GM11168 (cell line): Measurements from ENCODE around the gene DNHD1.

Source experiments
- in situ Hi-C: fragments of 300-500 bp; cut with MboI; formaldehyde crosslinking; loops from one replicate; pipeline ENCODE4 v1.12.0; 2022; ENCODE audit warnings: low sequenced_read_pairs; ENCODE audit not compliant: unreplicated experiment

DNHD1 gene

DNA sequence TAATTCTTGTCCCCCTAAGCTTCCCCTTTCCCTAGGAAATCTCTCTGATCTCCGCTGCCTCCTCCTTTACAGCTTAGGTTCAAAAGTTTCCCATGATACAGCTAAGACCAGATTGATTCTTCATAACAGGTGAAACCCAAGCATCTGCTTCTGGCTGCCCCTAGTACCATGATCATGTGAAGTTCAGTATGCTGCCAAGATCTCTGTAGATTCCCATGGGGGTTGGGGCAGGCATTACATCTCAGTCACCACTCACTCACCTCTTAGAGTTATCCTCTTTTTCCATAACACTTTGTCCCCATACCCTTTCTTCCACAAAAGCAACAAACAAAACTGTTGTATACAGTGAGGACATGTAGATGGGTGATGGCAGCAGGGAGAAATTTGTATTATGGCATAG, 62.3 kb downstream of the DNHD1 start:
- in situ Hi-C loops: no loop called here

DNA sequence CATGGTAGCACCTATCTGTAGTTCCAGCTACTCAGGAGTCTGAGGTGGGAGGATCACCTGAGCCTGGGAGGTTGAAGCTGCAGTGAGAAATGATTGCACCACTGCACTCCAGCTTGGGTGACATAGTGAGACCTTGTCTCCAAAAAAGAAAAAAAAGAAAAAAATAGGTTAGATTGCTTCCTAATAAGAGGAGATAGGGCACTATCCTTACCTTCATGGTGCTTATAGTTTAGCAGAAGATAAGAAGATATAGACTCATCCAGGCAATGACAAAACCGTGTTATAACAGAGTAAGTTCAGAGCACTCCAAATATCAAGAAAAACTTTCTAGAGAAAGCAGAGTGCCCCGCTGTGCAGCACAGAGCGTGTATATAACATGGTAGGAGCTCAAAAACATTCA, 64.2 kb downstream of the DNHD1 start:
- in situ Hi-C loops: no loop called here

- in situ Hi-C loops: no loop called here
These were observed 66.1 kb downstream of the DNHD1 start for GRCh38 chr11:6563121-6563619.

GRCh38 chr11:6563667-6564066, 66.6 kb downstream of the DNHD1 start:
- in situ Hi-C loops: no loop called here

GRCh38 chr11:6565325-6565724, 68.2 kb downstream of the DNHD1 start:
- in situ Hi-C loops: no loop called here

DNA sequence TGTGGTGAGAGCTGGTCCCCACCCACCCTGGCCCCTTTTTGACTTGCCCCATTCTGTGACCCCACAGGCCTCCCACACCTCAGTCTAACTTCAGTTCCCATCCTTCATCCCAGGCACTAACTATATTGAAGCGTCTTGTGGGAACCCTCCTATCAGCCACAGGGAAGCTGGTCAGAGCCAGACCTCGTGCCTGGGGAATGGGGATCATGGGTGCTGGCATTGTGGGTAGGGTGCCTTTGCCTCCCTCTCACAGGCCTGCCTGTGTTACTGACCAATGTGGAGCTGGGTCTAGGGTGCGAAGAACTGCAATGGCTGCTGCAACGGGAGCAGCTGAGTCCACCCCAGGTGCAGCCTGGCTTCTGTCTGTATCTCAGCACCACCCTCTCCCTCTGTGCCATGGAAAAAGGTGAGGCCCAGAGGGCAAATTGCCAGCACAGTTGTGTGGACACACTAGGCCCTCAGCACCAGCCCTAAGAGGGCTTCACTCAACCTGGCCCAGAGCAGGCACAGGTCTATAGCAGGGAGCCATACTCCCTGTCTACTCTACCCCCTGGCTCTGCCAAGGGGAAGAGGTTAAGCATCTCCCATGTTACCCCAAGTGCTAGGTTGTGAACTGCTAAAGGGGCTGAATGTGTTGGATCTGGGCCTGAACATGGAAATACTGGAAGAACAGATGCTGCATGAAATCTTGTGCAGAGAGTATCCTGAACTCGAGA, 69.1 kb downstream of the DNHD1 start:
- in situ Hi-C loops: no loop called here

DNA sequence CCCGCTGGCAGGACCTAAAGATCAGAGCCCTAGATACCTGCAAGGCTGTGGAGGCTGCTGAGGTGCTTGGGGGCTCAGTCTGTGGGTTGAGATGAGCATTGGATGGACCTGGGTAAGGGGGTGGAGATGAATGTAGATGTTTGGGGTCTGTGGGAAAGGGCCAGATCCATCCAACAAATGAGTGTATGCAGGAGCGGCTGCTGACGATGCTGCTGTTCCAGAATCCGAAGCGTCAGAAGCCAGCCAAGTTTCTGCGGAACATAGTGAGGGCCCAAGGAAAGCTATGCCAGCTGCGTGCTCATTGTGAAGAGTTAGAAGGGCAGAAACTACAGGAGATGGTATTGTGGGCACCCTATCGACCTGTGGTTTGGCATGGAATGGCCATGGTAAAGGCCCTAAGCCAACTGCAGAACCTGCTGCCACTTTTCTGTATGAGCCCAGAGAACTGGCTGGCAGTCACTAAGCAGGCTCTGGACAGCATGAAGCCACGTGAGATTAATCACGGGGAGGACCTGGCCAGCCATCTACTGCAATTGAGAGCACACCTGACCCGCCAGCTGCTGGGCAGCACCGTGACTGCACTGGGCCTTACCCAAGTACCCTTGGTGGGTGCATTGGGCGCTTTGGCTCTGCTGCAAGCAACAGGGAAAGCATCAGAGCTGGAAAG, 69.8 kb downstream of the DNHD1 start:
- in situ Hi-C loops: no loop called here

- in situ Hi-C loops: no loop called here
These were observed 70.3 kb downstream of the DNHD1 start for GRCh38 chr11:6567371-6567745.

GRCh38 chr11:6568191-6568918, 71.3 kb downstream of the DNHD1 start:
- in situ Hi-C loops: no loop called here

DNA sequence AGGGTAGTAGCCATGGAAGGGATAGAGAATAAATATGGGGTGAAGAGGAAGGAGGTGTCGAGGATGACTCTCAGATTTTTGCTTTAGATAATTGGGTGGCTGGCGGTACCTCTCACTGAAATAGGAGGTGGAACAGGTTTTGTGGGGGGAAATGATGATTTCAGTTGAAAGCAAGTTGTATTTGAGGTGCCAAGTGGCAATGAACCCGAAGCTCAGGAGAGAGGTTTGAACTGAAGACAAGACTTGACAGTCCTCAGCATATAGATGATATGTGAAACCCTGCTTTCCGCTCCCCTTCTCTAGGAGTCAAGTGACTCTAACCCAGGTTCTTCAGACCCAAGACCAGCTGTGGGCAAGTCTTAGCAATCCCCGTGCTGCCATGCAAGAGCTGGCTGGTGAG, 72.6 kb downstream of the DNHD1 start:
- in situ Hi-C loops: no loop called here

GRCh38 chr11:6570691-6571427, 73.8 kb downstream of the DNHD1 start:
- in situ Hi-C loops: no loop called here

GRCh38 chr11:6571434-6572008, 74.4 kb downstream of the DNHD1 start:
- in situ Hi-C loops: no loop called here

GRCh38 chr11:6572215-6572614, 75.1 kb downstream of the DNHD1 start:
- in situ Hi-C loops: no loop called here

DNA sequence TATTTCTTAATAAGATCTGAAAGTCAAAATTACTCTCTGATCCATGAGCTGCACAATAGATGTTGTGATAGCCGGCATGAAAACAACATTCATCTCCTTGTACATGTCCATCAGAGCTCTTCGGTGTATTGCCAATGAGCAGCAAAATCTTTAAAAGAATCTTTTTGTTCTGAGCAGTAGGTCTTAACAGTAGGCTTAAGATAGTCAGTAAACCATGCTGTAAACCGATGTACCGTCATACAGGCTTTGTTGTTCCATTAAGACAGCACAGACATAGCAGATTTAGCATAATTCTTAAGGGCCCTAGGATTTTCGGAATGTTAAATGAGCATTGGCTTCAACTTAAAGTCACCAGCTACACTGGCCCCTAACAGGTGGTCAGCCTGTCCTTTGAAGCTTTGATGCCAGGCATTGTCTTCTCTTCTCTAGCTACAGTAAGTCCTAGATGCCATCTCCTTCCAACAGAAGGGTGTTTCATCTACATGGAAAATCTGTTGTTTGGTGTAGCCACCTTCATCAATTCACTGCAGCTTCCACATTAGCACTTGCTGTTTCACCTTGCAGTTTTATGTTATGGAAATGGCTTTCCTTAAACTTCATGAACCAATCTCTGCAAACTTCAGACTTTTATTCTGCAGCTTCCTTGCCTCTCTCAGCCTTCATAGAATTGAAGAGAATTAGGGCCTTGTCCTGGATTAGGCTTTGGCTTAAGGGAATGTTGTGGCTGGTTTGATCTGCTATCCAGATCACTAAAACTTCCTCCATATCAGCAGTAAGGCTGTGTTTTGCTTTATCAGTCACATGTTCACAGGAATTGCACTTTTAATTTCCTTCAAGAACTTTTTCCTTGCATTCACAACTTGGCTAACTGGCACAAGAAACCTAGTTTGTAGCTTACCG, 78.0 kb downstream of the DNHD1 start:
- in situ Hi-C loops: no loop called here

DNA sequence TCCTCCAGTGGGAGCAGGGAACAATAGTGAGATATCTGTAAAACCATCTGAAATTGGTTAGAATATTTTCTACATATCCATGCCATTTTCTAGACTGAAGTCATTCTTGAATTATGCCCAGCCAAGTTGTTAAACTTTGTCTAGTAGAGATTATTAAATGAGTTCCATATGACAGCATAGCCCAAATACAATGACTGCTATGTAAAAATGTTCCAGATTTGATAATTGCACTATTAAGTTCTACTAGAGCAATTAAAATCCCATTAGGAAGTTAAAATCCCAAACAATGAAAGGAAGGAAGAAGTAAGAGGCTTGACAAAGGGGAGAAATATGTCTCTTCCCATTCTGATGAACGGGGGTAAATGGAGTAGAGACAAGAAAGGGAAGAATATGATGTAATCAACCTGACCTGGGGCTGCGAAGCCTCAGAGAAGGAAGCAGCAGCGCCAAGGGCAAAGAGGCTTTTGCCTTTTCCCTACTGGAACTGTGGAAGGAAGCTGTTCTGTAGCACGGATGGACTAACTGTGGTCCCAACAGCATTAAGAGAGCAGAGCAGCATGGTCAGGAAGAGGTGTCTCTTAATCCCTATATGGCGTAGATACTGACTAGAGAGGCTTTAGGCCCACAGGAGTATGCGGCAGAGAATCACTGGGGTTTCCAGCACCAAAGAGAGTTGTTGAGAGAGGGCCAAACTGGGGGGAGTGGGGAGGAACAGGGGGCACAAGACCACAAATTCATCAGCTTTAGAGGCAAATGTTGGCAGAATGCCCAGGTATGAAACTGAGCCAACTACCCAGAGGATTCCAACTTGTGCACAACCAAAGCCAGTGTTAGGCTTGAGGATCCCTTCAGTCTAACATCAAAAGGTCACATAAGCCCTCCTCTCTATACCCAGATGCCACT, 79.6 kb downstream of the DNHD1 start:
- in situ Hi-C loops: no loop called here

DNA sequence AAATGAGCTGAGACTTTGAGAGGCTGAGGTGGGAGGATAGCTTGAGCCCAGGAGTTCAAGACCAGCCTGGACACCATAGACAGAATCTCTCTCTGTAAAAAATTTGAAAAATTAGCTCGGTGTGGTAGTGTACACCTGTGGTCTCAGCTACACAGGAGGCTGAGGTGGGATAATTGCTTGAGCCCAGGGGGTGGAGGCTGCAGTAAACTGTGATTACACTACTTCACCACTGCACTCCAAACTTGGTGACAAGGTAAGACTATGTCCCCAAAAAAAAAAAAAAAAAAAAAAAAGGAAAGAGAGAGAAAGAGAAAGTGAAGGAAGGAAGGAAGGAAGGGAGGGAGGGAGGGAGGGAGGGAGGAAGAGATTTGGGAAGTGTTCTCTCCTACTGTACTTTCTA, 81.1 kb downstream of the DNHD1 start:
- in situ Hi-C loops: no loop called here

DNA sequence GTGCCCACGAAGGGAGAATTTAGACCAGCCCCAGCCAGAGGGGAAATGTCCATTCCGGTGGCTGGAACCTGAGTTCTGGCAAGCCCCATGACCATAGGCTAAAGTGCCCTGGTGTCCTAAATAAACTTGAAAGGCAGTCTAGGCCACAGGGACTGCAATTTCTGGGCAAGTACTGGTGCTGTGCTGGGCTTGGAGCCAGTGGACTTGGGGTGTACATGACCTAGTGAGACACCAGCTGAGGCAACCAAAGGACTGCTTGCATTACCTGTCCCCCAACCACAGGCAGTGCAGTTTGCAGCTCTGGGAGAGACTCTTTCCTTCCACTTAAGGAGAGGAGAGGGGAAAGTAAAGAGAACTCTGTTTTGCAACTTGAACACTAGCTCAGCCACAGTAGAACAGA, 82.6 kb downstream of the DNHD1 start:
- in situ Hi-C loops: no loop called here

DNA sequence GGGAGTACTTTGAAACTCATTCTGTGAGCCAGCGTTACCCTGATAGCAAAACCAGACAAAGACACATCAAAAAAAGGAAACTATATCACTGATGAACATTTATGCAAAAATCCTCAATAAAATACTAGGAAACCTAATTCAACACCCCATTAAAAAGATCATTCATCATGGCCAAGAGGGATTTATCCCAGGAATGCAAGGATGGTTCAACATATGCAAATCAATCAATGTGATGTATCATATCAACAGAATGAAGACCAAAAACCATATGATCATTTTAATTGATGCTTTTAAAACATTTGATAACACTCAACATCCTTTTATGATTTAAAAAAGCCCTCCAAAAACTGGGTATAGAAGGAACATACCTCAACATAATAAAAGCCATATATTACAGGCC, 86.5 kb downstream of the DNHD1 start:
- in situ Hi-C loops: no loop called here
